HT-29 (cell line): ENCODE measurements around the gene WDHD1. TPM values are rescaled to one million over a fixed set of nuclear protein-coding genes. Genes with fewer than 3 reads are reported as not detected.
"Not testable (repeated sequence)": the region's sequence is repeated elsewhere in the genome, so short reads cannot be mapped to it uniquely, and the experiment has no call there.

Experiments
- DNase-seq: peaks from one replicate; pipeline ENCODE4 v3.0.0-alpha.2; 2015; ENCODE audit warnings: low spot score
- total RNA-seq: library from RNA; depleted of rRNA; stranded (reverse); fragments of >200 nt; shearing (Covaris generic); gene quantifications from 2 replicates; pipeline ENCODE4 v1.2.3, GENCODE V29; 2014

WDHD1 gene
- total RNA-seq, 1 experiment from 2014 or later: 4.3 TPM

DNA sequence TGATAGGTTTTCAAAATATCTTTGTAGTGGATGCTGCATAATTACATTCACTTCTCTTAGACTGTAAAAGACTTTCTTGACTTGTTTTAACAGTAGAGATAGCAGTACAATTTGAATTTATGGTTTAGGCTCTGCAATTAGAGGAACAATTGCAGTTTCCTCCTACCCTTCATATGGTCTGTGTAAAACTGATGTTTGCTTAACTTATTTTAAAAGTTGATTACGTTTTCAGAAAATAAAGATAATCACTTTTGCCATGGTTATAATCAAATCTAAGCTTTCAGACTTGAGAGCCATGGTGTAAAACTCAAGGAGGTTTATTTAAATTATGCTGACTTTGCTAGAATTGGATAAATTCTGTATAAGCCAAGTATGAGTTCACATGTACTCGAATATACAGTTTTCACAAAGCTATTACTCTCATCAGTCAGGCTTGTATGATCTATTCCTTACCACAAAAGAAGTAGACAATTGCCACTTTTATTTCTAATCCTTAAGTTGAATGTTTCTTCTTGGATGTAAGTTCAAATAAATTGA is 22.1 kb upstream of the WDHD1 start:
- DNase-seq: no peak

DNA sequence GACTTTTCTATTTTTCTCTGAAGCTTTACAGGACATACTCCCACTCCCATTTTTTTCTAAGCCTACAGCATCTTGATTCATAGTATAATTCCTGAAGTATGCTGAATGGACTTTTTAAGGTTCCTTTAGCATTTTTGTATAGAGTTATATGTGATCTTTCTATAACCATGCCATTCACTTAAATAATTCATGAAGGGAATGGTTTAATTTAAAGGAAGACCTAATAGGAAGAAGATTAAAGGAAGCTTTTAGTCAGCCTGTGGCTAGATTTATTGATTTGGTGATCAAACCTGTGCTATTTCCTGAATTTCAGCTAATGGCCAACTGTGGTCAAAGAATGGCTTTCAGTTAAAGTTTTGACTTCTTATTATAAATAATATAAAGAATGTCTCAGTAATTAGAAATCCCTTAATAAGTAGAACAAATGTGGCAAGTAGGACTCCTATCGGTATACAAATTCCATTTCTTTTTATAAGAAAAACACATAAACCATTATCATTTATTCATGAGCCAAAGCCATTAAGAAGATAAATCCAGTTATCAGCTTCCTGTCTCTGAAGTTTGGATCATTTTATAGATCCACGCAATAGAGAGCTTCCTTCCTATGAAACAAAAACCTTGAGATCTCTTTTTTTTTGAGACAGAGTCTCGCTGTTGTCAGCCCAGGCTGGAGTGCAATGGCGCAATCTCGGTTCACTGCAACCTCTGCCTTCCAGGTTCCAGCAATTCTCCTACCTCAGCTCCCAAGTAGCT is 20.6 kb upstream of the WDHD1 start:
- DNase-seq: no peak

DNA sequence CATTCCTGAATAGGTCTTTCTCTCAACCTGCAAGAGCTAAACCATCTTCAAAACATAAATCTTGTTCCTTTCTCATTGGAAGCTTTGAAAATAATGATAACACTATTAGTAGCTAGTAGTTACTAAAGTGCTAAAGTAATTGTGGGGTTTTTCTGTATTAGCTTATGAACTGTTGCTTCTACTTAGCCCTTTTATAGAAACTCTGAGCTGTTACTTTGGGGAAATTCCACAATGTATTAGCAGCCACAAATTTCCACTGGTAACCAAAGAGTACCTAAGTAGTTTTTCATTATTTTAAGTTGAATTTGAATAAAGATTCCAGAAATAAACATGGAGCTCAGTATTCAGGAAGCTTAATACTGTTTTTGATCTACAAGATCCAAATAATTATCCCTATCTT is 18.2 kb upstream of the WDHD1 start:
- no peak for DNase-seq

DNA sequence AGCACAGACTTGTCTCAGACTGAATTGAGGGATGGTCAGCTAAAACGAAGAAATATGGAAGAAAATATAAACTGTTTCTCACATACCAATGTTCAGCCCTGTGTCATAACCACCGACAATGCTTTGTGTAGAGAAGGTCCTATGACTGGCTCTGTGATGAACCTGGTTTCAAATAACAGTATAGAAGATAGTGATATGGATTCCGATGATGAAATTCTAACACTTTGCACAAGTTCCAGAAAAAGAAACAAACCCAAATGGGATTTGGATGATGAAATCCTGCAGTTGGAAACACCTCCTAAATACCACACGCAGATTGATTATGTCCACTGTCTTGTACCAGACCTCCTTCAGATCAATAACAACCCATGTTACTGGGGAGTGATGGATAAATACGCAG is 16.6 kb upstream of the WDHD1 start:
- DNase-seq: no peak

DNA sequence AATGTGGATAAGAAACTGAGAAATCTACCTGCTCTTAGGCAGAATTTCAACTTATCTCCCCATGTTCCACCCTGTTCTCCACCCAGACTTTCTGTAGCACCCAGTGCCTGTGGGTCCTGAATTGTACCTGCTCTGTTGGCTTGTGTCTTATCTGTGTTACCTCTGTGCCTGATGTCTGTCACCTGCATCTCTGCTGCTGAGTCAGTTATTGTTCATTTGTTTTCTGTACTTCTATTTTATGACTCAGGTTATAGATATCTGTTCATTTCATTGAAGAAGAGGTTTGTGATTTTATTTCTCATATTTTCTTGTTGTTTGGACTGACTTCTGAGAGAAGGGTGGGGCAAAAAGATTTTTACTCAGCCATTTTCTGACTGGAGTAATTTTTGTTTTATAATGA is 11.8 kb upstream of the WDHD1 start:
- no peak for DNase-seq

DNA sequence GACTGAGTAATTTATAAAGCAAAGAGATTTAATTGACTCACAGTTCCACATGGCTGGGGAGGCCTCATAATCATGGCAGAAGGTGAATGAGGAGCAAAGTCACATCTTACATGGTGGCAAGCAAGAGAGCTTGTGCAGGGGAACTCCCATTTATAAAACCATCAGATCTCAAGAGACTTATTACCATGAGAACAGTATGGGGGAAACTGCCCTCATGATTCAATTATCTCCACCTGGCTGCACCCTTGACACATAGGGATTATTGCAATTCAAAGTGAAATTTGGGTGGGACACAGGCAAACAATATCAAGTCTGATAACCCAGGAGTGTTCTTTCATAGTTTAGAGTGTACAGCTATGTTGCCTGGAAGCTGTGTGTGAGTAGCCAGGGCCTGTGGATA is 11.1 kb upstream of the WDHD1 start:
- DNase-seq: not testable (repeated sequence)

DNA sequence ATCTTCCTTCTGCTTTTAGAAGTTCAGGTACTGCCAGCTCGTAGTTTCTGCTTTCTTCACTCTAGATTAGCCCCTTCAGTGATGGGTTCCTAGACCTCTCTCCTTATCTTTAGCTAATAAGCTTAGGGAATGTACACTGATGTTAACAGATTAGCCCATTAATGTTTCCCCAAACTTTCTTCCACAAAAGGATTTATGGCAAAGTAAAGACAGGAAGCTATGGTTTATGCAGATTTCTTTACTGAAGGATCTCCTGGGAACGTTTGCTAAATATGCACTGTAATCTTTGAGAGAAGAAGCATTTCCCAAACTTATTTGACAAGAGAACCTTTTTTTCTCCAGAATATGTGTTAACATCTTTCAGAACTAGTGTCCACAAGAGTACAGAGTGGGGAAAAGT is 4.3 kb upstream of the WDHD1 start:
- no peak for DNase-seq

DNA sequence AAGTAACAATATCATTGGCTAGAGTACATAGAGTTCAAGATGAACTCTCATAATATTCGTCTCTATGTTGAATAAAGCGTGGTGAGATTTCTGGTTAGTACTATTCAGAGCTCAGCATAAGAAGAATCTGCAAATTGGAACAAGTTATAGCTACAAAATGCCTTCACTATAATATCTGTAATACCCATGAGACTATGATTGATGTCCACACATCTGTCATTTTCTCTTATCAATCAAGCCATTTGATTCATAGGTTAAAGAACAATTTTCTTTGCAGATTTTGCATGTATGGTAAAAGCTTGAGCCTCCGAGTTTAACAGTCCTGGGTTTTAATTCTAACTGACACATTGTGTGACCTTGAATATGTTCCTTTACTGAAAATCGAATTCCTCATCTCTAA is 1.6 kb upstream of the WDHD1 start:
- no peak for DNase-seq

DNA sequence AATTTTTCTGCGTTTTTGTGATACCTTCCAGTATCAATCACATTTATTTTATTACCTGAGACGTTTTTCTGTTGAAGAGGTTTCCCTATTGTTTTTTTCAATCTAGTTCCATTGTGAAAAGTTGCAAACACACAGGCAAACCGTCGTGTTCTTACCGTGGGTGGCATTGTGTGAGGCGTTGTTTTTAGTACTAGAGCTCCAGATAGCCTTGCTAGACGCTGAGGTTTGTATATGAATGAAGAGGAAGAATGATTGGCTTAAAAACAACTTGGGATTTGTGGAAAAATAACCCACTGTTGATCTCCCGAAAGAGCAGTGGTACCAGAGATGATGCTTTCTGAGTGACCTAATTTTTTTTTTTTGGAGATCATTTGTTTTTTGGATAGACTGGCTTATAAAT is 1.2 kb upstream of the WDHD1 start:
- no peak for DNase-seq

DNA sequence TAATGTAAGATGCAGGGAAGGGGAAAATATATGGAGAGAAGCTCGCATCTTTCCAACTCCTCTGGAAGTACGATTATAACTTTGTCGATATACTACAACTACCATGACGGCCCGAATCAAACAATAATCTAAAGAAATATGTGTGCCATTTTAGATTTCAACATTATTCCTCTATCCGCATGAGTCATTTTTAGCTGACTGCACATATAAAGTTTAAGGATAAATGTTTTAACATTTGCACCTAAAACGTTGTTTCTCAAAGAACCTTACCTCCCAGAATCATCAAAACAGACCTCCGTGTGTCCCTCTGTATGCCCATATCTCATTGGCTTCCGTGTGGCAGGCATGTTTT is 482 bp downstream of the WDHD1 start:
- no peak for DNase-seq

DNA sequence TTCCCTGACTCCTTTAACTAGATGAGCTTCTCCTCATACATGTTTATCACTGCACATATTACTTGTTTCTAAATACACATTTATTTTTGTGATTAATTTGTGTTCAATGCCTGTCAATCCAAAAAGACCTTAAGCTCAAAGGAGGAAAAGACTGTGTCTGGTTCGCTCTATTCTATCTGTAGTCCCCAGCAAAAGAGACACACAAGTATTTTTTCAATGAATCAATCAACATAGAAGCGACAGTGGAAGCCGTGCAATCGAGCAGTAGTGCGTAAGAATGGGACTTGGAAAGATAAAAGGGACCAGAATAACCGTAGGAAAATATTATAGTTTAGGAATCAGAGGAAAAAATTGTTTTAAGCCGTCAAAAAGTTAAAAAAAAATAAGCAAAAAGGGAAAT is 951 bp downstream of the WDHD1 start:
- no peak for DNase-seq

DNA sequence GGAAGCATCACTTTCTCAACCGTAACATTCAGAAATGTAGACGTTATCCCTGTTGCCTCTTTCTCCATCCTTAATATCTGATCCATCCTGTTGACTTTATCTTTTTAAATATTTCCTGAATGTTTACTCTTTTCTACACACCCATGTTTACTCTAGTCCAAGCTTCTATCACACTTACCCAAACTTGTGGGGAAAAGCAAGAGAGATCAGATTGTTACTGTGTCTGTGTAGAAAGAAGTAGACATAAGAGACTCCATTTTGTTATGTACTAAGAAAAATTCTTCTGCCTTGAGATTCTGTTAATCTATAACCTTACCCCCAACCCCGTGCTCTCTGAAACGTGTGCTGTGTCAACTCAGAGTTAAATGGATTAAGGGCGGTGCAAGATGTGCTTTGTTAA is 2.5 kb downstream of the WDHD1 start:
- not testable (repeated sequence) for DNase-seq

DNA sequence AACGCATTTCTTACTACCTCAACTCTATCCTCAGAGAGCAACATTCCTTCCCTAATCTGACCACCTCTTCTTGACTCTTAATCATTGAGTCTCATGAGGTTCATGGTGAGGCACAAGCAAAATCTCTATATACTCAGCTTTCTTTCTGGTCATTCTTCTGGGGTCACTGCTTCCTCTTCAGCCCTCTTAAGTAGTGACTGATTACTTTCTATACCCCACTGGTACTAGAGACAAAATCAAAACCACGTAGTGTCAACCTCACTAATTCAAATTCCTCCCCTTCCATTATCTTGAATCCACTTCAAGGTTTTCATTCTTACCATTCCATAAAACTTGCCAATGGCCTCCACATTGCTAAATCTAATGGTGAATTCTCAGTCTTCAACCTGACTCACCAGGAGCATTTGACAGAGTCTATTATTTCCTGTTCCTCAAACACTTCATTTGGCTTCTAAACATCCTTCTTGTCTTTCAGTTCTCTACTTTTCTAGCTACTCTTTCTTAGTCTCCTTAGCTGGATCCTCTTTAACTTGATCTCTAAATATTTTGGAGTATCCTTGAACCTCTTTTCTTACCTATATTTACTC is 6.8 kb downstream of the WDHD1 start:
- no peak for DNase-seq

DNA sequence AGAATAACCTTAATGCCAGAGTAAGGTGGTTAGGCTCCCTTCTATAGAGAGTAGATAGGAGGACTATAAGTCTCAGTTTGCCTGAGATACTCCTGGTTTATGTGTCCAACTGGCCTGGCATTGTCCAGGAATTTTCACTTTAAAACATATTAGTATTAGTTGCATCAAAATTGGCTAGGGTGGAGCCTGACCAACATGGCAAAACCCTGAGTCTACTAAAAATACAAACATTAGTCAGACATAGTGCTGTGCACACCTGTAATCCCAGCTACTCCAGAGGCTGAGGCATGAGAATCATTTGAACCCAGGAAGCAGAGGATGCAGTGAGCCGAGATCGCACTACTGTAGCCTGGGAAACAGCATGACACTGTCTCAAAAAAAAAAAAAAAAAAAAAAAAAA is 11.9 kb downstream of the WDHD1 start:
- DNase-seq: no peak

DNA sequence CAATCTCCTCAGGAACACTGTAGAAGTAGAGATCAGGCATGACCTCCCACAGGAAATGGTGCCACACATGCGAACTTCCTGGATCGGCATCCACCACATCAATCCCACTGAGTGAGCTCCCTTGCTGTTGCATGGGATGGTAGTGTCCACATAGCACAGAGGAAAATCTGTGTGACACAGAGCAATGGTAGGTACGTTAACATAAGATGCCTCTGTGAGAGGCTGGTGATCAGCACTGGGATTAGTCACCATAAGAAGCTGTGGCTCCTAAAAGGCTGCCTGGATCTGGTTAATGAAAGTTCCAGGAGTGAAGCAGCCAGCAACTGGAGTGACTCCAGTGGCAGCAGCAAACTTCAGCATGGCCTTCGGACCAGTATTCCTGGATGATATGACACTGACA is 21.8 kb downstream of the WDHD1 start:
- no peak for DNase-seq

DNA sequence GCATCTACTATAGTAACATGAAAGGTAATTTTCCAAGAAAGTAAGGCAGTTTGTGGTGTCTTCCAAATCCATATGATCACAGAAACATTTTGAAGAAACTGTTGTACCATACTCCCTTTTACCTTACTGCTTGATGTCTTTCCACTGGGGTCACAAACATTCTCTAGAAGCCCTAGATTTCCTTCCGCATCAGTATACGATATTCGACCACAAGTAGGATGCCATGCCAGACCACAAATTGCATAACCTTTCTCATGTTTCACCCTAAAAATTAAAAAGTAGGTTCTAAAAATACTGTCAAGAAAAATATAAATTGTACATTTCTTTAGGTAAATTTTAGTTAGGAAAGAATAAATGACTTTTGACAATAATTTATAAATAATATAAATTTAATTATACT is 26.5 kb downstream of the WDHD1 start:
- DNase-seq: no peak

DNA sequence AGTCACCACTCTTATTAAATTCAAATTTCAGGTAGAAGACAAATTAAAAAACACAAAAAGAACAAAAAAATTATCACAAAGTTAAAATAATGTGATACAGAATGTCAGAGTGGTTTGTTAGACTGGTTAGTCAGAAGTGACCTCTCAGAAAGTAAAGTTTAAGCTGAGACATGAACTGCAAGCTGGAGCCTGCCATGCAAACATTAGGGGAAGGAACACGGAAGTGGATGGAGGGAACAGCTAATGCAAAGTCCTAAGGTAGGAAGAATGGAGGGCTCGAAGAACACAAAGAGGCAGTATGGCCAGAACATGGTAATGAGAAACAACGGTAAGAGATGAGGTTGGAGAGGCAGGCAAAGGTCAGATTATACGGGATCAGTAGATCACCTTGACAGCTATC is 41.7 kb downstream of the WDHD1 start:
- no peak for DNase-seq

DNA sequence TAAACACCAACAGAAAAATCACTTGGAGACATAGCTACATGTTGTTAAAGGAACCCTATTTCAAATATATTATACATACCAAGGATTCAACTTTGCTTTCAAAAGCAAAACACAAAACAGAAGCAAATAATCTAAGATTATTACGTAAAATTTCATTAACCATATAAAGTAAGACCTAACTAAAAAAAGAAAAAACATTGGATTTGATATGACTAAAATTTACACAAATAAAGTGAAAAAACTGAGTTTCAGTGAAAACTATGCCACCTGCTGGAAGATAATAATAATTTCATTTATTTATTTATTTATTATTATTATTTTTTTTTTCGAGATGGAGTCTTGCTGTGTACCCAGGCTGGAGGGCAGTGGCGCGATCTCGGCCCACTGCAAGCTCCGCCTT is 45.2 kb downstream of the WDHD1 start:
- DNase-seq: peak; percentile 1

DNA sequence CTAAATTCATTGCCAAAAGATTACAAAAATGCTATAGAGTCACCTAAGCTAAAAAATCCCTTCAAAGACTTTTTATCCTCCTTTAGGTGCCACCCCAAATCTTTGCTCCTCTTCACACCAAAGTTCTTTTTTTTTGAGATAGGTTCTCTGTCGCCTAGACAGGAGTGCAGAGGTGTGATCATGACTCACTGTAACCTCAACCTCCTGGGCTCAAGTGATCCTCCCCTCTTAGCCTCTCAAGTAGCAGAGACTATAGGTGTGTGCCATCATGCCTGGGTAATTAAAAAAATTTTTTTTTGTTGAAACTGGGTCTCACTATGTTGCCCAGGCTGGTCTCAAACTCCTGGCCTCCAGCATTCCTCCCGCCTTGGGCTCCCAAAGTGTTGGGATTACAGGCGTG is 47.9 kb downstream of the WDHD1 start:
- no peak for DNase-seq

DNA sequence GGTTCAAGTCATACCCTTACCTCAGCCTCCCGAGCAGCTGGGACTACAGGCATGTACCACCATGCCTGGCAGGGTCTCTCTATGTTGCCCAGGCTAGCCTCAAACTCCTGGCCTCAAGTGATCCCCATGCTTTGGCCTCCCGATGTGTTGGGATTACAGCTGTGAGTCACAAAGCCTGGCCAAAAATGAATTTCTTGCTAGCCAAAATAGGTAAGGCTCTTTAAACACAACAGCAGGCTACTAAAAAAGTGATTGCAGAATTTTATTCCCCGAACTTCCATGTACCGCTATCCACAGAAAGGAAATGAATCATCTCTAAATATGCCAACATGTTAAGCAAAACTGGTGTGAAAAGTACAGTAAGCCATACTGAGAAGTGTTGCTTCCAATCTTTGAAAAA is 50.6 kb downstream of the WDHD1 start:
- no peak for DNase-seq

DNA sequence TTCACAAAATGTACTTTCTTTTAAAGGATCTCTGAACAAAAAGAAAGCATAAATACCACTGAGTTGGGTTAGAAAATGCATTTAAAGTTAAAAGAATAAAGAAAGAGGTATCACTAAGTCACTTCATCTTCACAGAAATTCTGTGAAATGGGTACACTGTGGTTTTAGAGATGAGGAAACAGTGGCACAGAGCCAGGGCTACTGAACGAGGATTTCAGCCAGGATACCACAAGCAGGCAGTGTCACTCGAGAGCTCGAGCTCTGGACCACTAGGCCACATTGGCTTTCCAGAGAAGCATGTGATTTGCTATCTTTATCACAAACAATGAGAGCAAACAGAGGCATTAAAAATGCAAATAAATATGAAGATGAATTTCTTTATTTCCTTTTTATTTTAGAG is 51.0 kb downstream of the WDHD1 start:
- no peak for DNase-seq

DNA sequence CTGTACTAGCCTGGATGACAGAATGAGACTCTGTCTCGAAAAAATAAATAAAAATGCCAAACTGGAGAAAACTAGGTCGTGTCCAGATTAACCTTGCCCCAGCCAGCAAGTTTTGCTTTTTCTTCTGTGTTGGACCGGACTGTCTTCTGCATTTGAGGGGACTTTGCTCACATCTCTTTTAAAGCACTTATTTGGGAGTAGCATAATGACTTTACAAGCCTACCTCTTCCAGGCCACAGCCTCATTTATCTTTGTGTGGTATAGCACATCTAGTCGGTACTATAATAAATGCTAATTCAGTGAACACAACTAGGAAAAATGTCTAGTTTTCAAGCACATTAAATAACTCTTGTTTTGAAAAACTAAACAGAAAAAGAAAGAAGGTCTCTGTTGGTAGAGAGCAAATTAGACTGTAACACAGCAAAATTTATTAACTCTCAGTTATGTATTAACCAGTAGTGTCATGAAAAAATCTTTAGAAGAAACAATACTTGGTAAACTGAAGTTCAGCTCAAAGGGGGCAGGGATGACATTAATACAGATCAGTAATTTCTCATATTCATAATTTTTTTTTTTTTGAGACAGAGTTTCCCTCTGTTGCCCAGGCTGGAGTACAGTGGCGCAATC is 52.0 kb downstream of the WDHD1 start:
- DNase-seq: no peak

DNA sequence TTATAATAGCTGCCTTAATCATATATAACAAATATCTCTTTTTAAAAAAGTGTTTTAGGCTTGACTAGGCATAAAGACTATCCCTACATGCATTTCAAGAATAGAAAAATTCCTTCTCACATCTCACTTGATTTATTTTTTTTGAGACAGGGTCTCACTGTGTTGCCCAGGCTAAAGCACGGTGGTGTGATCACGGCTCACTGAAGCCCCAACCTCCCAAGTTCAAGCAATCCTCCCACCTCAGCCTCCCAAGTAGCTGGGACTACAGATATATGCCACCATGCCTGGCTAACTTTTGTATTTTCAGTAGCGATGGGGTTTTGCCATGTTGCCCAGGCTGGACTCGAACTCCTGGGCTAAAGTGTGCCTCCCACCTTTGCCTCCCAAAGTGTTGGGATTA is 59.4 kb downstream of the WDHD1 start:
- DNase-seq: no peak
